HepG2 (cell line): ENCODE results near the gene ESPNL. TPM values are rescaled to one million over a fixed set of nuclear protein-coding genes. Genes with fewer than 3 reads are reported as not detected.

Source experiments
- ERF ChIP-seq: IDR thresholded peaks from 2 replicates; pipeline ENCODE4 v1.6.1; 2018; ENCODE audit warnings: missing biosample characterization, missing genetic modification reagents
- FOXK2 ChIP-seq: fragments of 450-650 bp; IDR thresholded peaks from 2 replicates; pipeline ENCODE4 v1.6.1; 2016
- HDAC1 ChIP-seq: sonication (generic); formaldehyde crosslinking; IDR thresholded peaks from 2 replicates; pipeline ENCODE4 v1.5.1; 2020; ENCODE audit warnings: mild to moderate bottlenecking, missing genetic modification reagents
- KAT8 ChIP-seq: IDR thresholded peaks from 2 replicates; pipeline ENCODE4 v1.6.1; 2016; ENCODE audit warnings: missing genetic modification reagents, missing compliant biosample characterization
- NFE2L2 ChIP-seq: fragments of 150-350 bp; IDR thresholded peaks from 2 replicates; pipeline ENCODE4 v1.6.1; 2014; ENCODE audit warnings: low read length
- RFX1 ChIP-seq: fragments of 450-650 bp; IDR thresholded peaks from 2 replicates; pipeline ENCODE4 v1.6.1; 2017
- SAFB2 ChIP-seq: sonication (generic); formaldehyde crosslinking; IDR thresholded peaks from 2 replicates; pipeline ENCODE4 v1.5.1; 2020; ENCODE audit warnings: missing genetic modification reagents, low read depth, mild to moderate bottlenecking, borderline replicate concordance
- ZBTB7A ChIP-seq: sonication (generic); formaldehyde crosslinking; IDR thresholded peaks from 2 replicates; pipeline ENCODE4 v1.8.0; 2022; ENCODE audit warnings: mild to moderate bottlenecking, missing genetic modification reagents
- ZNF780A ChIP-seq: sonication (generic); formaldehyde crosslinking; IDR thresholded peaks from 2 replicates; pipeline ENCODE4 v1.8.0; 2022; ENCODE audit warnings: mild to moderate bottlenecking, missing genetic modification reagents, moderate library complexity
- ZNF839 ChIP-seq: sonication (generic); formaldehyde crosslinking; IDR thresholded peaks from 2 replicates; pipeline ENCODE4 v1.4.0; 2020; ENCODE audit warnings: missing genetic modification reagents, mild to moderate bottlenecking, borderline replicate concordance
- polyA plus RNA-seq, 8 experiments: library from polyadenylated mRNA; depleted of rRNA in 3 of 8; stranded (reverse) in 7 of 8; unstranded in 1 of 8; fragments of >200 nt; fragmentation: Illumina TruSeq in 4 of 8; extraction: Trizol in 4 of 8; gene quantifications; 2 replicates each; pipeline versions ENCODE4 v1.2.1 to v1.2.3, GENCODE V29; 2011 to 2016; ENCODE audit warnings: low read depth in 4 of 8, missing spikeins in 1 of 8, mixed read lengths in 1 of 8; ENCODE audit not compliant: insufficient read depth in 1 of 8
- total RNA-seq, 5 experiments: library from RNA; depleted of rRNA; stranded (reverse); fragments of >200 nt; fragmentation: Illumina TruSeq; extraction: Trizol; gene quantifications; 2 replicates each; pipeline ENCODE4 v1.2.3, GENCODE V29; 2016; ENCODE audit warnings: low read depth in 1 of 5
- TF ChIP-seq, protein P1 (sequence below): sonication (generic); formaldehyde crosslinking; IDR thresholded peaks from 2 replicates; pipeline ENCODE4 v1.8.1; 2022; ENCODE audit warnings: low read depth, mild to moderate bottlenecking, missing genetic modification reagents
- TF ChIP-seq, protein P2 (sequence below): sonication (generic); formaldehyde crosslinking; IDR thresholded peaks from 2 replicates; pipeline ENCODE4 v1.4.0; 2020; ENCODE audit warnings: missing genetic modification reagents
- TF ChIP-seq, protein P3 (sequence below): sonication (generic); formaldehyde crosslinking; IDR thresholded peaks from 2 replicates; pipeline ENCODE4 v1.8.1; 2023; ENCODE audit warnings: mild to moderate bottlenecking, inconsistent platforms, moderate library complexity, missing genetic modification reagents, borderline replicate concordance
- TF ChIP-seq, protein P4 (sequence below): sonication (generic); formaldehyde crosslinking; IDR thresholded peaks from 2 replicates; pipeline ENCODE4 v1.4.0; 2020; ENCODE audit warnings: missing genetic modification reagents; ENCODE audit errors: not compliant biosample characterization
- TF ChIP-seq, protein P5 (sequence below): sonication (generic); formaldehyde crosslinking; IDR thresholded peaks from 2 replicates; pipeline ENCODE4 v1.4.0; 2020; ENCODE audit warnings: missing genetic modification reagents, mild to moderate bottlenecking, borderline replicate concordance
- TF ChIP-seq, protein P6 (sequence below): sonication (generic); formaldehyde crosslinking; IDR thresholded peaks from 2 replicates; pipeline ENCODE4 v1.9.0; 2021; ENCODE audit warnings: missing genetic modification reagents, borderline replicate concordance

ESPNL gene
- total and polyA plus RNA-seq, 2 of the 13 experiments (the other 11 are each of a cell fraction or from before 2014, with no cell fraction given) = 0.45 to 0.80 TPM

DNA sequence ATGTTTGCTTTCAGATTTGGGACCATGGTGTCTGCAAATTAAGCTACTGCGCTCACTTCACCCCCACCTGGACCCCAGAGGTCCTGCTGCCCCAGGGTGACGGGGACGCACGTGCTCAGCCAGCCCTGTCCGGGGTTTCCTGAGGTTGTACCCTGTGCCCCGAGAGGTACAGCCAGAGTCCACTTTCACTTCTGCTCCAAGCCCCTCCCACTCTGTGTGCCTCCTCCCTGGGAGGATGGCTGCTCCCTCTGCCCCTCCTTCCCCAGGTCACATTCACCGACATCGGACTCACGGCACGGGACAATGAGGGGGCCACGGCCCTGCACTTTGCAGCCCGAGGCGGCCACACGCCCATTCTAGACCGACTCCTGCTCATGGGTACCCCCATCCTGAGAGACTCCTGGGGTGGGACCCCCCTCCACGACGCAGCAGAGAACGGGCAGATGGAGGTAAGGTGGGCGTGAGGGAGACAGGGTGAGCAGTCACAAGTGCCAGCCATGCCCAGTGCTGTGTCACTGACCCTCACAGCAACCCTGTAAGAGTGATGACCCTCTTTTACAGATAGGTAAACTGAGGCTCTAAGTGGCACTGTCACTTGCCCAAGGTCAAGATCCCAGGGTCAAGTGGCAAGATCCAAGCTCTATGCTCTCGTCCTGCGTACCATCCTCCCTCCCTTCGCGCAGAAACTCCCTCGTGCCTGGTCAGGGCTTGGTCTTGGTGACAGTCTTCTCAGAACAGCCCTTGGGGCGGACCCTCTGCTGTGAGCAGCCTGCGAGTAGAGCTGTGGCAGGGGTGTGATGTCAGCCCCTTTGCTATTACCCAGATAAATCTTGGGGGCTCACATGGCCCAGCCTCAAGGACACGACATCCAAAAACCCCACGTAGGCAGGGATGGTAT is 7.6 kb downstream of the ESPNL start (continued):
- TF ChIP-seq, protein P1, sequence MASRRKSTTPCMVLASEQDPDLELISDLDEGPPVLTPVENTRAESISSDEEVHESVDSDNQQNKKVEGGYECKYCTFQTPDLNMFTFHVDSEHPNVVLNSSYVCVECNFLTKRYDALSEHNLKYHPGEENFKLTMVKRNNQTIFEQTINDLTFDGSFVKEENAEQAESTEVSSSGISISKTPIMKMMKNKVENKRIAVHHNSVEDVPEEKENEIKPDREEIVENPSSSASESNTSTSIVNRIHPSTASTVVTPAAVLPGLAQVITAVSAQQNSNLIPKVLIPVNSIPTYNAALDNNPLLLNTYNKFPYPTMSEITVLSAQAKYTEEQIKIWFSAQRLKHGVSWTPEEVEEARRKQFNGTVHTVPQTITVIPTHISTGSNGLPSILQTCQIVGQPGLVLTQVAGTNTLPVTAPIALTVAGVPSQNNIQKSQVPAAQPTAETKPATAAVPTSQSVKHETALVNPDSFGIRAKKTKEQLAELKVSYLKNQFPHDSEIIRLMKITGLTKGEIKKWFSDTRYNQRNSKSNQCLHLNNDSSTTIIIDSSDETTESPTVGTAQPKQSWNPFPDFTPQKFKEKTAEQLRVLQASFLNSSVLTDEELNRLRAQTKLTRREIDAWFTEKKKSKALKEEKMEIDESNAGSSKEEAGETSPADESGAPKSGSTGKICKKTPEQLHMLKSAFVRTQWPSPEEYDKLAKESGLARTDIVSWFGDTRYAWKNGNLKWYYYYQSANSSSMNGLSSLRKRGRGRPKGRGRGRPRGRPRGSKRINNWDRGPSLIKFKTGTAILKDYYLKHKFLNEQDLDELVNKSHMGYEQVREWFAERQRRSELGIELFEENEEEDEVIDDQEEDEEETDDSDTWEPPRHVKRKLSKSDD (CRISPR knock-in tag) = no peak
- TF ChIP-seq ZBTB7A = peak; percentile 49; the same call in 1 of the 2 replicates
- peak; percentile 84 for TF ChIP-seq ERF (CRISPR knock-in tag)
- TF ChIP-seq, protein P2, sequence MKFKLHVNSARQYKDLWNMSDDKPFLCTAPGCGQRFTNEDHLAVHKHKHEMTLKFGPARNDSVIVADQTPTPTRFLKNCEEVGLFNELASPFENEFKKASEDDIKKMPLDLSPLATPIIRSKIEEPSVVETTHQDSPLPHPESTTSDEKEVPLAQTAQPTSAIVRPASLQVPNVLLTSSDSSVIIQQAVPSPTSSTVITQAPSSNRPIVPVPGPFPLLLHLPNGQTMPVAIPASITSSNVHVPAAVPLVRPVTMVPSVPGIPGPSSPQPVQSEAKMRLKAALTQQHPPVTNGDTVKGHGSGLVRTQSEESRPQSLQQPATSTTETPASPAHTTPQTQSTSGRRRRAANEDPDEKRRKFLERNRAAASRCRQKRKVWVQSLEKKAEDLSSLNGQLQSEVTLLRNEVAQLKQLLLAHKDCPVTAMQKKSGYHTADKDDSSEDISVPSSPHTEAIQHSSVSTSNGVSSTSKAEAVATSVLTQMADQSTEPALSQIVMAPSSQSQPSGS (CRISPR knock-in tag) = no peak
- TF ChIP-seq NFE2L2 = no peak
- 0 out of 2 replicates have a peak, but pooled peaks have one; percentile 72 for TF ChIP-seq KAT8 (CRISPR knock-in tag)
- TF ChIP-seq FOXK2 = no peak
- TF ChIP-seq RFX1 = no peak
- TF ChIP-seq, protein P3, sequence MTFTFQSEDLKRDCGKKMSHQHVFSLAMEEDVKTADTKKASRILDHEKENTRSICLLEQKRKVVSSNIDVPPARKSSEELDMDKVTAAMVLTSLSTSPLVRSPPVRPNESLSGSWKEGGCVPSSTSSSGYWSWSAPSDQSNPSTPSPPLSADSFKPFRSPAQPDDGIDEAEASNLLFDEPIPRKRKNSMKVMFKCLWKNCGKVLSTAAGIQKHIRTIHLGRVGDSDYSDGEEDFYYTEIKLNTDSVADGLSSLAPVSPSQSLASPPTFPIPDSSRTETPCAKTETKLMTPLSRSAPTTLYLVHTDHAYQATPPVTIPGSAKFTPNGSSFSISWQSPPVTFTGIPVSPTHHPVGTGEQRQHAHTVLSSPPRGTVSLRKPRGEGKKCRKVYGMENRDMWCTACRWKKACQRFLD (CRISPR knock-in tag) = 0 out of 2 replicates have a peak, but pooled peaks have one; percentile 22
- TF ChIP-seq, protein P4, sequence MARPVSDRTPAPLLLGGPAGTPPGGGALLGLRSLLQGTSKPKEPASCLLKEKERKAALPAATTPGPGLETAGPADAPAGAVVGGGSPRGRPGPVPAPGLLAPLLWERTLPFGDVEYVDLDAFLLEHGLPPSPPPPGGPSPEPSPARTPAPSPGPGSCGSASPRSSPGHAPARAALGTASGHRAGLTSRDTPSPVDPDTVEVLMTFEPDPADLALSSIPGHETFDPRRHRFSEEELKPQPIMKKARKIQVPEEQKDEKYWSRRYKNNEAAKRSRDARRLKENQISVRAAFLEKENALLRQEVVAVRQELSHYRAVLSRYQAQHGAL = no peak
- TF ChIP-seq ZNF839 (CRISPR knock-in tag) = peak; percentile 52; the same call in 1 of the 2 replicates
- peak; percentile 39; the same call in 1 of the 2 replicates for TF ChIP-seq SAFB2 (CRISPR knock-in tag)
- TF ChIP-seq, protein P5, sequence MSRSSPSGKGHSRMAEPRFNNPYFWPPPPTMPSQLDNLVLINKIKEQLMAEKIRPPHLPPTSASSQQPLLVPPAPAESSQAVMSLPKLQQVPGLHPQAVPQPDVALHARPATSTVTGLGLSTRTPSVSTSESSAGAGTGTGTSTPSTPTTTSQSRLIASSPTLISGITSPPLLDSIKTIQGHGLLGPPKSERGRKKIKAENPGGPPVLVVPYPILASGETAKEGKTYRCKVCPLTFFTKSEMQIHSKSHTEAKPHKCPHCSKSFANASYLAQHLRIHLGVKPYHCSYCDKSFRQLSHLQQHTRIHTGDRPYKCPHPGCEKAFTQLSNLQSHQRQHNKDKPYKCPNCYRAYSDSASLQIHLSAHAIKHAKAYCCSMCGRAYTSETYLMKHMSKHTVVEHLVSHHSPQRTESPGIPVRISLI (CRISPR knock-in tag) = no peak
- TF ChIP-seq ZNF780A (CRISPR knock-in tag) = no peak
- TF ChIP-seq HDAC1 (CRISPR knock-in tag) = no peak; the same call in 1 of the 2 replicates
- TF ChIP-seq, protein P6, sequence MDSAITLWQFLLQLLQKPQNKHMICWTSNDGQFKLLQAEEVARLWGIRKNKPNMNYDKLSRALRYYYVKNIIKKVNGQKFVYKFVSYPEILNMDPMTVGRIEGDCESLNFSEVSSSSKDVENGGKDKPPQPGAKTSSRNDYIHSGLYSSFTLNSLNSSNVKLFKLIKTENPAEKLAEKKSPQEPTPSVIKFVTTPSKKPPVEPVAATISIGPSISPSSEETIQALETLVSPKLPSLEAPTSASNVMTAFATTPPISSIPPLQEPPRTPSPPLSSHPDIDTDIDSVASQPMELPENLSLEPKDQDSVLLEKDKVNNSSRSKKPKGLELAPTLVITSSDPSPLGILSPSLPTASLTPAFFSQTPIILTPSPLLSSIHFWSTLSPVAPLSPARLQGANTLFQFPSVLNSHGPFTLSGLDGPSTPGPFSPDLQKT (CRISPR knock-in tag) = no peak
